ENCODE data around the gene PHF2. TPM values are rescaled to one million over a fixed set of nuclear protein-coding genes. Genes with fewer than 3 reads are reported as not detected.

The PHF2 gene
- total RNA-seq, 1 donor from 2014 or later, result 29.4 TPM

DNA sequence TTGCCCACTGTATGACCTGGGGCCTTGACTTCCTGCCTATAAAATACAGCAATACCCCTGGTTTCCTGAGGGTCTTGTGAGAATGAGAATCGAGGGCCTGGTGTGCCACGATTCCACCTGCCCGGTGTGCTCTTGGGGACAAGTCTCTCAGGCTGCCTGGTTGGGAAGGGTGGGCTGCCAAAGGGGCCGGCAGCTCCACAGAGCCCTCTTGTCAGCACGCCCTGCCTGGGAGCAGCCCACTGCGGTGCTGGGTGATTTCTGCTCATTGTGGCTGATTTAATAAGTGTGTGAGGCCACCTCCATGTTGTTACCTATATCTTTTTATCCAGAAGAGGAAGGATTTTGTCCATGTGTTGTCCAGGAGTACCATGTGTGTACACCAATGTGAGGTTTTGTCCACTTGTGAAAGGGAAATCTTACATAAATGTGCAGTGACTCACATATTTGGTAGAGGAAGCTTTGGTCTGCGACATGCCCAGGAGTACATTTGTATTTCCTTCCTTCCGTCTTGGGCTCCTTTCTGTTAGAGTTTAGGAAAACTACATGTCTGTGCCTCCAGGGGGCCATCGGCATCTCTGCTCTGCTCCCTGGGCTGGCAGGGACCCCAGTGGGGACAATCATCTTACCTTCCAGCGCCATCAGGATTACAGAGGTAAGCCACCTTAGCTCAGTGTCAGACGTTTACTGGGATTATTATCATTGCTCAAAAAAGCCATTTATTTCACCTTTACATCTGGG lies 108.6 kb downstream of the PHF2 start:
- Mint-ChIP-seq H3K4me3 (ENCODE audit: unreplicated experiment) (no peak overlapping the region), H3K27me3 (ENCODE audit: low read depth) (peaks cover 4% of the 10 kb centered on the region), H3K4me1 (ENCODE audit: low read depth) (no peaks in the 10 kb centered on the region), H3K36me3 (ENCODE audit: low read depth) (peaks cover 6% of the 10 kb centered on the region), H3K9me3 (ENCODE audit: low read depth) (peaks cover 19% of the 10 kb centered on the region), H3K27ac (ENCODE audit: unreplicated experiment) (no peak overlapping the region)
- TF ChIP-seq, protein P1, sequence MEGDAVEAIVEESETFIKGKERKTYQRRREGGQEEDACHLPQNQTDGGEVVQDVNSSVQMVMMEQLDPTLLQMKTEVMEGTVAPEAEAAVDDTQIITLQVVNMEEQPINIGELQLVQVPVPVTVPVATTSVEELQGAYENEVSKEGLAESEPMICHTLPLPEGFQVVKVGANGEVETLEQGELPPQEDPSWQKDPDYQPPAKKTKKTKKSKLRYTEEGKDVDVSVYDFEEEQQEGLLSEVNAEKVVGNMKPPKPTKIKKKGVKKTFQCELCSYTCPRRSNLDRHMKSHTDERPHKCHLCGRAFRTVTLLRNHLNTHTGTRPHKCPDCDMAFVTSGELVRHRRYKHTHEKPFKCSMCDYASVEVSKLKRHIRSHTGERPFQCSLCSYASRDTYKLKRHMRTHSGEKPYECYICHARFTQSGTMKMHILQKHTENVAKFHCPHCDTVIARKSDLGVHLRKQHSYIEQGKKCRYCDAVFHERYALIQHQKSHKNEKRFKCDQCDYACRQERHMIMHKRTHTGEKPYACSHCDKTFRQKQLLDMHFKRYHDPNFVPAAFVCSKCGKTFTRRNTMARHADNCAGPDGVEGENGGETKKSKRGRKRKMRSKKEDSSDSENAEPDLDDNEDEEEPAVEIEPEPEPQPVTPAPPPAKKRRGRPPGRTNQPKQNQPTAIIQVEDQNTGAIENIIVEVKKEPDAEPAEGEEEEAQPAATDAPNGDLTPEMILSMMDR (IDR thresholded peaks at IDR 0.05), result peak; percentile 53
- no peak for DNase-seq (ENCODE audit: low spot score)

DNA sequence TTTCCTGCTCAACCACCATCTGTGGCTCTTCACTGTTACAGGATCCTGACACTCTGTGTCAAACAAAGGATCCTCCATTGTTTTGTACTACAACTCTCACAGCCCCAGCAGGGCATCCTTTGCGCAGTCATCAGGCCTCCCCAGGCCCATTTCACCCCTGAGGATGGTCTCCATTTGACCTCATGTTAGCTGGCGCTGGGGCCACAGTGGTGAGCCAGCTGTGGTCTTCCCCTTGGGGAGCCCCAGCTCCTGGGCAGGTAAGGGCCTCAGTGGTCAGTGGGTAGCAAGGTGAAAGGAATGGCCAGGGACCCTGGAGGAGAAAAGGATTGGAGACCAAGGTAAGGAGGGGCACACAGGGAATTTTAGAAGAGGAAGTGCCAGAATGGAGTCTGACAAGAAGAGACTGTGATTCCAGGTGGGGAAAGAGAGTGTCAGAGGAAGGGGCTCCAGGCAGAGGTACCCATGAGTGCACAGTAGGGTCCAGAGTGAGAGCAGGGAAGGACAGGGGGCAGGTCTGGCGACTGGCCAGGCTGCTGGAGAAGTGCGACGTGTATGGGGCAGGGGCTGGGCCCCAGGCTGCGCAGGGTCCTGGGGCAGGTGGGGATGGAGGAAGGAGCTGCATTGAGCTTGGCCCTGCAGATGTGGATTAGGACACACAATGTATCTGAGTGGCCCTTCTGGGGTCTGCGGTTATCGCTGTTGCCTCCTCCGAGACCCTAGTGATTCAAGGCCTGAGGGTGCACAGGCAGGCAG lies 109.9 kb downstream of the PHF2 start:
- Mint-ChIP-seq H3K4me3 (ENCODE audit: unreplicated experiment) (no peak overlapping the region), H3K36me3 (ENCODE audit: low read depth) (peaks cover 10% of the 10 kb centered on the region), H3K27me3 (ENCODE audit: low read depth) (peaks cover 6% of the 10 kb centered on the region), H3K4me1 (ENCODE audit: low read depth) (no peaks in the 10 kb centered on the region), H3K9me3 (ENCODE audit: low read depth) (peaks cover 28% of the 10 kb centered on the region), H3K27ac (ENCODE audit: unreplicated experiment) (no peak overlapping the region)
- TF ChIP-seq, protein P1 (IDR thresholded peaks at IDR 0.05), result no peak
- peak; percentile 72 for DNase-seq (ENCODE audit: low spot score)

DNA sequence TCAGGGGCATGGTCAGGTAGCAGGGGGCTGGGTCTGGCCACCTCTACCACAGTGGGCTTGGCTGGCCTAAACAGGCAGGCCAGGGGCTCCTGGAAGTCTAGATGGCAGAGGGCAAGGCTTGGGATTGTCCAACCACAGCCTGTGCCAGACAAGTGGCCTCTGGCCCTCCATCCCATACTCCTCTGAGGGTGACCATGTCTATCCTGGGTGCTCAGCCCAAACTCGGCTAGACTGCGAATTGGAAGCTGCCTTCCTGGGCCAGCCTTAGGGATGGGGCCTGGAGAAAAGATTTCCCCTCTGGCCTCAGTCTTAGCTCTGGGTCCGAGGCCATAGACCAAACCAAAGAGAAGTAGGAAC lies 110.5 kb downstream of the PHF2 start:
- Mint-ChIP-seq H3K4me1 (ENCODE audit: low read depth) (no peaks in the 10 kb centered on the region), H3K9me3 (ENCODE audit: low read depth) (peaks cover 32% of the 10 kb centered on the region), H3K27me3 (ENCODE audit: low read depth) (peaks cover 6% of the 10 kb centered on the region), H3K27ac (ENCODE audit: unreplicated experiment) (no peak overlapping the region), H3K36me3 (ENCODE audit: low read depth) (peaks cover 10% of the 10 kb centered on the region), H3K4me3 (ENCODE audit: unreplicated experiment) (no peak overlapping the region)
- DNase-seq (ENCODE audit: low spot score), result peak; percentile 52
- TF ChIP-seq, protein P1 (IDR thresholded peaks at IDR 0.05), result no peak

DNA sequence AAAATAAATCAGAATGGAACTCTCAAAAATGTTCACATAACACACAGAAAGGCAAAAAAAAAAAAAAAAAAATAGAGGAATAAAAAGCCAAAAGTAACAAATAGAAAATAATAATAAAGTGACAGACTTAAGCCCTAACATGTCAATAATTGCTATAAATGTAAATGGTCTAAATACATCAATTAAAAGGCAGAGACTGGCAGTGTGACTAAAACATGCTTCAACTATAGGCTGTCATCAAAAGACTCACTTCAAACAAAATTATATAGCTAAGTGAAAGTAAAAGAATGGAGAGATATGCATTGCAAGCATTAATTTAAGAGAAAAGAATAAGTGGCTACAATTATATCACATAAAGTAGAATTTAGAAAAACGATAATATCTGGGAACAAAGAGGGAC lies 114.2 kb downstream of the PHF2 start:
- TF ChIP-seq, protein P1 (IDR thresholded peaks at IDR 0.05), result no peak
- Mint-ChIP-seq H3K36me3 (ENCODE audit: low read depth) (peaks cover 10% of the 10 kb centered on the region), H3K9me3 (ENCODE audit: low read depth) (peaks cover 40% of the 10 kb centered on the region), H3K27me3 (ENCODE audit: low read depth) (peaks cover 14% of the 10 kb centered on the region), H3K4me1 (ENCODE audit: low read depth) (no peaks in the 10 kb centered on the region), H3K4me3 (ENCODE audit: unreplicated experiment) (no peak overlapping the region), H3K27ac (ENCODE audit: unreplicated experiment) (no peak overlapping the region)
- DNase-seq (ENCODE audit: low spot score), result no peak

DNA sequence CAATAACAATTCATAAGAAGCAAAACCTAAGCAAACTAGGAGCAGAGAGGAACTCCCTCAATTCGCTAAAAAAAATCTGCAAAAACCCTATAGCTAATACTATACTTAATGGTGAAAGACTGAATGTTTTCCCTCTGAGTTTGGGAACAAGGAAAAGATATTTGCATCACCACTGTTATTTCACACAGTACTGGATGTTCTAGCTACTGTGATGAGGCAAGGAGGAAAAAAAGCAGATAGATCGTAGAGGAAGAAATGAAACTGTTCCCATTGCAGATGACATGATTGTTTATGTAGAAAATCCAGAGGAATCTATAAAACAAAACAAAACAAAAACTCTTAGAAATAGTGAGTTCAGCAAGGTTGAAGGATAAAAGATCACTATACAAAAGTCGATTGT lies 116.7 kb downstream of the PHF2 start:
- TF ChIP-seq, protein P1 (IDR thresholded peaks at IDR 0.05), result no peak
- Mint-ChIP-seq H3K4me1 (ENCODE audit: low read depth) (no peaks in the 10 kb centered on the region), H3K4me3 (ENCODE audit: unreplicated experiment) (no peak overlapping the region), H3K27me3 (ENCODE audit: low read depth) (peaks cover 10% of the 10 kb centered on the region), H3K9me3 (ENCODE audit: low read depth) (peaks cover 45% of the 10 kb centered on the region), H3K36me3 (ENCODE audit: low read depth) (peaks cover 6% of the 10 kb centered on the region), H3K27ac (ENCODE audit: unreplicated experiment) (no peak overlapping the region)
- DNase-seq (ENCODE audit: low spot score), result no peak

All from chondrocyte (in vitro differentiated cells).